K562 (cell line): Measurements from ENCODE around the gene FIZ1. TPM values are rescaled to one million over a fixed set of nuclear protein-coding genes. Genes with fewer than 3 reads are reported as not detected.

Experiments
- ARID1B ChIP-seq: fragments of 450-650 bp; IDR thresholded peaks from 2 replicates; pipeline ENCODE4 v1.6.1; 2016; ENCODE audit warnings: antibody characterized with exemption, mild to moderate bottlenecking, inconsistent platforms
- BRD4 ChIP-seq: fragments of 200-600 bp; sonication (generic); IDR thresholded peaks from 2 replicates; pipeline ENCODE4 v1.6.1; 2017; ENCODE audit warnings: inconsistent platforms
- DACH1 ChIP-seq: fragments of 450-650 bp; IDR thresholded peaks from 2 replicates; pipeline ENCODE4 v1.6.1; 2018; ENCODE audit not compliant: partially characterized antibody
- FOS ChIP-seq: IDR thresholded peaks from 3 replicates; pipeline ENCODE4 v1.6.1; 2011; ENCODE audit not compliant: insufficient read length; ENCODE audit errors: extremely low read depth
- FOXK2 ChIP-seq, 2 experiments: fragments of 450-650 bp; IDR thresholded peaks in 1 of 2; conservative IDR thresholded peaks in 1 of 2; 2 replicates each; pipeline ENCODE4 v1.6.1; 2016; ENCODE audit warnings: low read depth in 2 of 2, mild to moderate bottlenecking in 1 of 2
- JUN ChIP-seq, 2 experiments: sonication (generic) in 1 of 2; formaldehyde crosslinking in 1 of 2; IDR thresholded peaks; 2 replicates each; pipeline versions ENCODE4 v1.6.1 to v1.8.0; 2012 to 2022; ENCODE audit warnings: borderline replicate concordance in 2 of 2, mild to moderate bottlenecking in 2 of 2, improper control_type of control experiment in 1 of 2, low read depth in 1 of 2, low read length in 1 of 2, missing genetic modification reagents in 1 of 2
- MBD2 ChIP-seq: sonication (generic); IDR thresholded peaks from 2 replicates; pipeline ENCODE4 v1.6.1; 2016; ENCODE audit warnings: low read depth, borderline replicate concordance
- MNT ChIP-seq, 2 experiments: fragments of 450-650 bp; conservative IDR thresholded peaks; 2 replicates each; pipeline ENCODE4 v1.6.1; 2017; ENCODE audit warnings: mild to moderate bottlenecking in 2 of 2, moderate library complexity in 2 of 2
- NFRKB ChIP-seq: fragments of 450-650 bp; IDR thresholded peaks from 2 replicates; pipeline ENCODE4 v1.6.1; 2016; ENCODE audit warnings: low read depth
- NR1H2 ChIP-seq: sonication (generic); formaldehyde crosslinking; IDR thresholded peaks from 2 replicates; pipeline ENCODE4 v1.4.0; 2020; ENCODE audit warnings: mild to moderate bottlenecking, missing genetic modification reagents
- NR2C2 ChIP-seq, 2 experiments: fragments of 200-800 bp in 1 of 2; sonication (Bioruptor generic) in 1 of 2; sonication (generic) in 1 of 2; formaldehyde crosslinking in 1 of 2; IDR thresholded peaks; 2 replicates each; pipeline versions ENCODE4 v1.6.1 to v1.8.0; 2016 to 2022; ENCODE audit warnings: mild to moderate bottlenecking in 1 of 2, missing compliant biosample characterization in 1 of 2, missing genetic modification characterization in 1 of 2, missing genetic modification reagents in 1 of 2
- NRF1 ChIP-seq, 2 experiments: fragments of 450-650 bp; IDR thresholded peaks in 1 of 2; conservative IDR thresholded peaks in 1 of 2; 2 replicates each; pipeline ENCODE4 v1.6.1; 2014; ENCODE audit warnings: mild to moderate bottlenecking in 2 of 2
- XRCC5 ChIP-seq: fragments of 200-400 bp; formaldehyde crosslinking; IDR thresholded peaks from 2 replicates; pipeline ENCODE4 v1.6.1; 2017; ENCODE audit warnings: low read depth, mild to moderate bottlenecking, low read length
- ZNF407 ChIP-seq: fragments of 450-650 bp; IDR thresholded peaks from 2 replicates; pipeline ENCODE4 v1.6.1; 2016; ENCODE audit warnings: low read depth
- polyA plus RNA-seq, 8 experiments: library from polyadenylated mRNA; depleted of rRNA in 4 of 8; stranded (reverse) in 5 of 8; unstranded in 3 of 8; fragments of >200 nt; fragmentation: Nextera tagmentation in 2 of 8; fragmentation: Illumina TruSeq in 1 of 8; extraction: Ambion mirVana in 2 of 8; extraction: Trizol in 1 of 8; gene quantifications; 2 replicates each; pipeline versions ENCODE4 v1.2.1 to v1.2.3, GENCODE V29; 2011 to 2014; ENCODE audit warnings: inconsistent platforms in 1 of 8, missing spikeins in 1 of 8
- total RNA-seq, 7 experiments: library from RNA; depleted of rRNA in 6 of 7; stranded (reverse); fragments of >200 nt in 6 of 7; fragmentation: Illumina TruSeq in 2 of 7; extraction: Trizol in 2 of 7; gene quantifications; 2 replicates each; pipeline versions ENCODE4 v1.2.1 to v1.2.3, GENCODE V29; 2011 to 2021; ENCODE audit warnings: low replicate concordance in 1 of 7
- TF ChIP-seq, protein P1 (sequence below): fragments of 200-800 bp; sonication (Bioruptor generic); IDR thresholded peaks from 2 replicates; pipeline ENCODE4 v1.6.1; 2017; ENCODE audit warnings: missing genetic modification characterization, missing compliant biosample characterization

The FIZ1 gene
- total and polyA plus RNA-seq, 9 of the 15 experiments (the other 6 are each of a cell fraction or from before 2014, with no cell fraction given), result 0.79 to 17.5 (median 5.5) TPM

- TF ChIP-seq ZNF407 (no peak), ARID1B (peak; percentile 92), NR1H2 (peak; percentile 88; the same call in 1 of the 2 replicates), JUN (IDR thresholded peaks at IDR 0.05; ENCODE audit: borderline replicate concordance, low read depth, low read length) (peak; percentile 98), JUN (CRISPR knock-in tag; IDR thresholded peaks at IDR 0.05; ENCODE audit: borderline replicate concordance) (0 out of 2 replicates have a peak, but pooled peaks have one; percentile 46), DACH1 (peak; percentile 55), MNT (conservative IDR thresholded peaks at IDR 0.05) (peak in 1 of 2 experiments; percentile 41; a peak in 2 of 4 replicates), XRCC5 (no peak), FOXK2 (conservative IDR thresholded peaks at IDR 0.05 in 1 of 2, IDR thresholded peaks at IDR 0.05 in 1 of 2; ENCODE audit: low read depth in 2 of 2) (no peak), BRD4 (0 out of 2 replicates have a peak, but pooled peaks have one; percentile 48), NR2C2 (CRISPR knock-in tag; IDR thresholded peaks at IDR 0.05) (peak; percentile 65; the same call in 1 of the 2 replicates), NR2C2 (tag; IDR thresholded peaks at IDR 0.05) (peak; percentile 94), MBD2 (peak; percentile 36), FOS (peak; percentile 77), NRF1 (conservative IDR thresholded peaks at IDR 0.05 in 1 of 2, IDR thresholded peaks at IDR 0.05 in 1 of 2) (peak; percentile 23 to 30; a peak in 1 of 4 replicates), NFRKB (0 out of 2 replicates have a peak, but pooled peaks have one; percentile 35)
- TF ChIP-seq, protein P1, sequence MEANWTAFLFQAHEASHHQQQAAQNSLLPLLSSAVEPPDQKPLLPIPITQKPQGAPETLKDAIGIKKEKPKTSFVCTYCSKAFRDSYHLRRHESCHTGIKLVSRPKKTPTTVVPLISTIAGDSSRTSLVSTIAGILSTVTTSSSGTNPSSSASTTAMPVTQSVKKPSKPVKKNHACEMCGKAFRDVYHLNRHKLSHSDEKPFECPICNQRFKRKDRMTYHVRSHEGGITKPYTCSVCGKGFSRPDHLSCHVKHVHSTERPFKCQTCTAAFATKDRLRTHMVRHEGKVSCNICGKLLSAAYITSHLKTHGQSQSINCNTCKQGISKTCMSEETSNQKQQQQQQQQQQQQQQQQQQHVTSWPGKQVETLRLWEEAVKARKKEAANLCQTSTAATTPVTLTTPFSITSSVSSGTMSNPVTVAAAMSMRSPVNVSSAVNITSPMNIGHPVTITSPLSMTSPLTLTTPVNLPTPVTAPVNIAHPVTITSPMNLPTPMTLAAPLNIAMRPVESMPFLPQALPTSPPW, result peak; percentile 73
Measured at GRCh38 chr19:55544776-55545439, 54.4 kb downstream of the FIZ1 start (continued).
